ENCODE results near the gene KIF26B.
A peak's percentile ranks its signal among the peaks of the same experiment; 100 is the strongest.

Gene KIF26B

DNA sequence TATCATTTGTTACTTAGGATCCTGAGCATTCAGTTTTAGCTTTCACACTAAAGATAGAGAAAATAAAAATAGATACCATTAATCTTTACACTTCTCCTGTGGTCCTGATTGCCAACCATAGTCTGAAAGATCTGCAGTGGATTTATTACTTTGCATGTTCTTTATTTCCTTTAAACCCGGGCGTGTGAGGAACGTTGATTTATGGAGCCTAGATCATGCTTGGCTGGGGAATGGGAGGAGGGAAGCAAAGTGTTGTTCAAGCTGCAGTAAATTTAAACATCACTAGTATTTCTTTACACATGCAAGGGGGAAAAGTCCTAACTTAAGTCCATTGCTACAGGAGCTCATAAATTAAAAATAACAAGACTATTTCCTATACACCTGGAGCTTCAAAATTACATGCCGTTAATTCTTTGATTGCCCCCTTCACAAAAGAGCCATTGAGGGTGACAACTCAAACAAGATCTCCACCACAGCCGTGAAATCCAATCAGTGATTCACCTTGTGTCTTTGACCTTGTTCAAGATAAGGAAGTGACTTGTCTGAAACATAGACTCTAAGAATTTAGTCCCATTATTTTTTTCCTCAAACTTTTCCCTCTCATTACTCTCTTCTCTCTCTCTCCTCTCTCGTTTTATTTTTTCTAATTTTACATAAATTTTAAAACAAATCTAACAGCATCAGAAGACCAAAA lies 282.7 kb downstream of the KIF26B start:
- no peak for DNase-seq

DNA sequence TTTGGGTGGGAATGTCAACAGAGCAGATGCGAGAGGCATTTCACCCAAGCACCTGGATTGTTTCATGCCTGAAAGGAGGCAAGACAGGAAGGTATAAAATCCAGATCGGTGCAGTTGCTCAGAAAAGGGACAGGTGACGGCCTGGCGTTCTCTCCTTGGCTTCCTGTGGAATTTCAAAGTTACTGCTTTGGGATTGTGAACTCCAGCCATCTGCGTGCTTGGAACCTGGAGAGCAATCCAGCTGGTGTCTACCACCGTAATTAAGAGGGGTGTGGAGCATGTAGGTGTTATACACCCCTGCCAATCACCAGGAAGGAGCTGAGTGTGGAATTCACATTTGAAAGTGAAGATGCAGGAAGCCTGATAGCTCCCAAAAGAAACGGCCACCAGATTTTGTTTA lies 286.1 kb downstream of the KIF26B start:
- DNase-seq = no peak

DNA sequence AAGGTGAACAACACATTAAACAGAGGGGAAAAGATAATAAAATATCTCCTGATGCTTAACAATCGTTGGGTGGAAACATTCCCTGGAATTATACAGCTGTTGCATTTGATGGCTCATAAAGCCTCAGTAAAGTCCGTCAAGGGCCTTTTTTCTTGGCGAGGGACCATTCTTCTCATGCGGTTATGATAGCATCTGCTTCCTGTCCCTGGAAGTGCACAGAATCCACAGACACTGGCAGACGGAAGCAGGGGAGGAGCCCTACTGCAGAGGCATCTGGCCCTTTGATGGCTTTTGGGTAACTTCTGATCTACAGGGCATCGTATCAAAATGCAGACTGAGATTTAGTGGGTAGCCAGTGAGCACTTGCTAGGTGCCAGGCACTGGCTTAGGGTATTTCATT lies 286.9 kb downstream of the KIF26B start:
- no peak for DNase-seq

GRCh38 chr1:245444147-245444828 lies 289.5 kb downstream of the KIF26B start:
- no peak for DNase-seq

GRCh38 chr1:245444945-245445344 lies 290.2 kb downstream of the KIF26B start:
- no peak for DNase-seq

GRCh38 chr1:245448531-245448930 lies 293.7 kb downstream of the KIF26B start:
- DNase-seq = no peak

- DNase-seq = no peak
Measured at GRCh38 chr1:245448975-245449431, 294.2 kb downstream of the KIF26B start.

DNA sequence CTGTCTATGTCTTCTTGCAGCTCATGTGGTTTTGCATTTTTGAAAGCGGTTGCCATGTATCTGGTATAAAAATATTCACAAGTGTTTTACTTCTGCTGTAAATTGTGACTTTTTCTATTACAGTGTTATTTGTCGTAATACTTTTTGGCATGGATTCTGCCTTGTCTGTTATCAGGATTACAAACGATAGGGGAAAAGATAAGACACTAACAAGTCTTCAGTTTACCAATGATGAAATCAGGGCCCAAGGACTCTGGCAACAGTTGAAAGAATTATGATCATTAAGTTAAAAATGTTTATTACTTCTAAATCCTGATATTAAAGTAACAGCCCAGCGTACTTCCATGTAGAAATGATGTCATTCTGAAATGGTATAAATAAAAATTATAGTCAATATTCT lies 298.8 kb downstream of the KIF26B start:
- no peak for DNase-seq

GRCh38 chr1:245454051-245454450 lies 299.3 kb downstream of the KIF26B start:
- no peak for DNase-seq

GRCh38 chr1:245457562-245457961 lies 302.8 kb downstream of the KIF26B start:
- DNase-seq = no peak

- no peak for DNase-seq
Measured at GRCh38 chr1:245458234-245458633, 303.4 kb downstream of the KIF26B start.

DNA sequence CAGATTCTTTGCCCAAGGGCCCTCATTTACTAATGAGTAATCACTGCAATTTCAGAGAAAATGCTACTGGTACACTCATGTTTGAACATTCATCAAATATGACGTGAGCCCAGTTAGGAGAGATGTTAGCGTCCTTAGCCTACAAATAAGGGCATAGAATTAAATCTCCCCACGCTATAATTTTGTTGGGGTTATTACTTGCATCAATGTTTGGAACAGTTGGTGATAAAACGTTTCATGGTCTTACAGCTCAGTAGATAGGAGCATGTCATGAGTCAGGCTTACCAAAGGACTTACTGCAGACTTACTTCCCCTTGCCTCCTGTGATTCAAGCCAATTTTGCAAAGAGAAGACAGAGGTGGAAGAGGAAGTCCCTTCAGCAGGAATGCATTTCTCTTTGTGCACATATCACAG lies 304.0 kb downstream of the KIF26B start:
- peak in 1 of 2 donors; percentile 8 for DNase-seq

- DNase-seq = no peak
Measured at GRCh38 chr1:245459621-245460020, 304.8 kb downstream of the KIF26B start.

DNA sequence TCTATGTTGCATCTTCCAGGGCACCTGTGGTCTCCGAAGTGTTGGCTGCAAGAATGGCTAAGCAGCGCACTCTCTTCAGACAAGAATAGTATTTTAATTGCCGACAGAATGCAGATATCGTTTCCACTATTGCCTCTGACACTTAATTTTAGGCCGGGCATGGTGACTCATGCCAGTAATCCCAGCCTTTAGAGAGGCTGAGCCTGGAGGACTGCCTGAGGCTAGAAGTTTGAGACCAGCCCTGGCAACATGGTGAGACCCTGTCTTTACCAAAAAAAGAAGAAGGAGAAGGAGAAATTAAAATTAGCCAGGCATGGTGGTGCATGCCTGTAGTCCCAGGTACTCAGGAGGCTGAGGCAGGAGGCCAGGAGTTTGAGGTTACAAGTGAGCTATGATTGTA lies 306.9 kb downstream of the KIF26B start:
- DNase-seq = no peak

DNA sequence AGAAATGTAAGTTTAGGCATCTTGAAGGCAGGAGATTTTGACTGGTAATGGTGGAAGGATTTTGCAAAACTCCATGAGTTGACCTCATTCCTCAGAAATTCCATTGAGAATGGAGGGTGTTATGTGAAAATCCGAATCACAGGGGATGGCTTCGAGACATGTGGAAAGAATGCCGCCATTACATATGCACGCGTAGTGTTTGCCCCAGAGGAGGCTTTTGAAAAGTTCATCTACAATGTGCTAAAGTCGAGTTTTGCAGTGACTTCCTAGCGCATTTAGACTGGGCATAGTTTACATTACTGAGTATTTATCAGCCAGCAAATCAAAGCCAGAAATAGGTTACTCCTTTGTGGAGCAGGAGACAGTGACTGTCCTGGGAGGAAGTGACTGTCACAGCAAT lies 307.4 kb downstream of the KIF26B start:
- no peak for DNase-seq

- no peak for DNase-seq
Measured at GRCh38 chr1:245463392-245464165, 308.8 kb downstream of the KIF26B start.

- no peak for DNase-seq
Measured at GRCh38 chr1:245464290-245464689, 309.5 kb downstream of the KIF26B start.

DNA sequence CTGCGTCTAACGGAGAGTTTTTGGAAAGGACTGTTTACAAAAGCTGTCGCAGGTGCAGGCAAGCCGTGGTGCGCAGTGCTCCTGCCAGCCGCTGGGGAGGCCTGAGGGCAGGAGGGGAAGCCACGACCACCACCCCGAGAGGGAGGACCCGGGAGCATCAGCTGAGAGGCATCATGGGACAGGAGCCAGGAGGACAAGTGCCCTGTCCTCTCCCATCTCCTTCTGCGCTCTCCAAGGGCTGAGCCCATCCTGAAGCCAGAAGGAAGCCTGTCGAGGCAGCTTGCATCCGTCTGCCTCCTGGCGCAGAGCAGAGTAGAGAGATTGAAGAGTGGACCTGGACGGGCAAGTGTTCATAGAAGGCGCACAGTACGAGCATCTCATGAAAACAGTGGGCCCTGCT lies 310.9 kb downstream of the KIF26B start:
- no peak for DNase-seq

- DNase-seq = no peak
Measured at GRCh38 chr1:245466261-245466660, 311.5 kb downstream of the KIF26B start.

GRCh38 chr1:245467804-245468203 lies 313.0 kb downstream of the KIF26B start:
- DNase-seq = no peak

DNA sequence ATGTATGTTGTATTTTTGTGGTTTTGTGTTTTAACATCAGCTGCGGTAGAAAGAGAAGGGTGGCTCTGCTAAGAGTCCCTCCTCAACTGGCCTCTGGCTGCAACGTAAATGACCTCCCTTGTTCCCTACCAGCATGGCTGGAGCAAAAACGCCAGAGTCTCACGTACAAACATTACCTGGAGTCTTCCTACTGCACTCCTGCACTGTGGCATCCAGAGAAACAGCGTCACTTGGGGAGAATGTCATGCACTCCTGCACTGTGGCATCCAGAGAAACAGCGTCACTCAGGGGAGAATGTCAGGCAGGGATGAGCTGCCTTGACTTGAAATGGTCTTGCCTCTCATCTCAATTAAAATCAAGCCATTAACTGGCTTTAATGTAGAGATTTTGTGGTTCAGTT lies 314.2 kb downstream of the KIF26B start:
- DNase-seq = no peak

GRCh38 chr1:245469734-245470133 lies 314.9 kb downstream of the KIF26B start:
- DNase-seq = no peak

- DNase-seq = no peak
Measured at GRCh38 chr1:245475126-245475525, 320.3 kb downstream of the KIF26B start.

DNA sequence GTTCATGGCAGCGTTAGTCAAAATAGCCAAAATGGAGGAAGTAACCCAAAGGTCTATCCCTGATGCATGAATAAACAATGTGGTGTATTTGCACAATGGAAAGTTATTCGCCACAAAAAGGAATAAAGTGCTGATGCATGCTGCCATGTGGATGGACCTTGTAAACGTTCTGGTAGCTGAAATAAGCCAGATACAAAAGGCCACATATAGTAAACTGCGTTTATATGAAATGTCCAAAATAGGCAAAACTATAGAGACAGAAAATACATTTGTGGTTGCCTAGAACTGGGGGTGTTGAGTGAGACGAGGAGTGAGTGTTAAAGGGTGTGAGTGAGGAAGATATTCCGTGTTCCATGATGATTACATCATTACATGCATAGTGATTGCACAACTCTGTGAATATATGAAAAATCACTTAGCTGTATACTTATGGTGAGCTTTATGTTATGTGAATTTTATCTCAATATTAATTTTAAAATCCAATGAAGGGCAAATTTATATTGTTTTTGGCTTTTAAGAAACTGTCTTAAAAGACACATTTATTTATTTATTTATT lies 321.3 kb downstream of the KIF26B start:
- no peak for DNase-seq

Measured in CD4-positive, alpha-beta T cell treated with Interleukin-1 beta for 1 hour (primary cell).